Pulmonary artery endothelial cell (primary cell): ENCODE data around the gene UIMC1. TPM values are rescaled to one million over a fixed set of nuclear protein-coding genes. Genes with fewer than 3 reads are reported as not detected.

Source experiments
- DNase-seq: peaks from one replicate; pipeline ENCODE4 v3.0.0-alpha.2; 2011; ENCODE audit warnings: low read depth, low spot score
- total RNA-seq: library from RNA; depleted of rRNA; stranded (reverse); fragments of >200 nt; gene quantifications from 2 replicates; pipeline ENCODE4 v1.2.3, GENCODE V29; 2014

Gene UIMC1
- total RNA-seq, 1 donor from 2014 or later: 41.6 TPM

DNA sequence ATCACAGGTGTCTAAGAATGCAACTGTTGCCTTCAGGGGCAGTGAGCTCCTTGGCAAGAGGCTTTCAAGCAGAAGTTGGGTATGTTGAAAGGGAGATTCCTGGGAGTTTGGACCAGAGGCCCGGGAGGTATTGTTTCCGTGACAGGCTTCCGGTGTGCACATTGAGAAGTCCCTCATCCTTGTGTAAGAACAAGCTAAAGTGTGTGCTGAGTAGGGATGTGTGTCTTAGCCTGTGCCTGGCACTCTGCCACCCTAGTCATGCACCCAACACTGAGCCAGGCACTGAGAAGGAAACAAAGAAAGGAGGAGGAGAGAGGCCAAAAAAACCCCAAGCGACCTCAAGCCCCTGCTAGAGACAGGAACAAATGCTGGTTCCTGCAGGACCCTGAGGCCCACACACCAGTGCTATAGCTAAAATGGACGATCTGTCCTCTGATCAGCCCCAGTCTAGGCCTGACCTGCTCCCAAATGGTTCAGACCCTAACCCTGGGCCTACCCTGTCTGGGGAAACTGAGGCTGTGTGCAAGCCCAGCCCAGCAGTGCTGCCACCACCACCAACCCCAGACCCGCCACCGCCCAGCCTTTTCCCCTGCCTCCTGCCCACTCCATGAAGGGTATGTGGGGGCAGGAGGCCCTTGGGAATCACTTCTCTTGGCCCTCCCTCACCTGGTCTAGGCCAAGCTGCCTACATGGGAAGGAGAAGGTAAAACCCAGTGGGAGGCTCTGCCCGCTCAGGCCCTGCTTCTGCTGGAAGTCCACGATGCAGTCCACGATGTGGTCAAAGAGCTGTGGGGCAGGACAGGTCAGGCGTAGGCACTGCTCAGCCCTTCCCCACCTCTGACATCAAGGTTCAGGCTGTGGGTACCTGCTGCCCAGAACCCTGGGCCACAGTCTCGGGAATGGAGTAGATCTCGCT is 120.0 kb downstream of the UIMC1 start:
- no peak for DNase-seq

DNA sequence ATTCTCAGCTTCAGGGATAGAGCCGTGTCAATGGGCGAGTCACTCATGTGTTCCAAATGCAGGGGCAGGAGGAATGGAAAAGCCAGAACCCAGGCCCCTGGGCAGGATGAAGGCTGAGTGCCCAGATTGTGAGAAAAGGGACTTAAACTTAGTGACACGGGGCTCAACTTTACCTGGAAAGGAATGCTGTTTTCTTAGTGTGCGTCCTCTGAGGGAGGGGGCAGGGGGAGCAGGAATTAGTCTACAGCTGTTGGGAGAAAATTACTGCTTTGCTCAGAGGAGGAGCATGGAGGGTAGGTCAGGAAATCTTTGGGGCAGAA is 122.0 kb downstream of the UIMC1 start:
- DNase-seq: no peak

DNA sequence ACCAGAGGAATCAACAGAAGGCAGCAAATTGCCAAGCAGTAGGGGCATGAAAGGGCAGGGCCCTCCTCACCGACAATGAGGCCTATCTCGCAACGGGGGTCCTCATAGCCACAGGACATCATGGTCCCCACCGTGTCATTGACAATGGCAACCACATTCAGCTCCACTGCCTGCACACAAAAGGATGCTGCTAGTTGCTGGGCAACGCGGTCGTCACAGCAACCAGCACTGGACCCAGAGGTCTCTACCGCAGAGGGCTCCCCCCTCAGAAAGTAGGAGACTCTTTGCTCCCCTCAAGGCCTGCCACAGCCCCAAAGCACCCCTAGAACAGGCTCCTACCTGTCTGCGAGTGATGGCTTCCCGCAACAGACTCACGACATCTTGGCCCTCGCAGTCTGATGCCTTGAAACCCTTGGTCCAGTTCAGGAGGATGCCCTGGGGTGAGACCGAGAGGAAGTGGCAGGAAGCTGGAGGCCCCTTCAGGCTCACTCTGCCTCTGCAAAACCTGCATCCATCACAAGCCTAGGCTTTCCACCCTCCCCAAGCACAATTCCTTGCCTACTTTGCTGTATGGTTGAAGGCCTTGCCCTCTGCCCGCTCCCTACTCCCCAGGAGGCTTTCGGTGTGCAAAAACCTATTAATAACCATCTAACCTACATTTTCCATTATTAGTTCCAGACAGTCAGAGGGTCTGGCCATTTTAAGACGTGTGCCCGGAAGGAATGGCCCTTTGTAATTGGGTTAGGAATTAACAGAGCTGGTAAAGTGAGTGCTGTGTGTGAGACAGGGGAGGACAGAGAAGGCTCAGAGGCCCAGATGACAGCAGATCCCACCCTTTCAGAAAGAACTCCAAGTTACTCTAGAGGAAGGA is 122.6 kb downstream of the UIMC1 start:
- no peak for DNase-seq

DNA sequence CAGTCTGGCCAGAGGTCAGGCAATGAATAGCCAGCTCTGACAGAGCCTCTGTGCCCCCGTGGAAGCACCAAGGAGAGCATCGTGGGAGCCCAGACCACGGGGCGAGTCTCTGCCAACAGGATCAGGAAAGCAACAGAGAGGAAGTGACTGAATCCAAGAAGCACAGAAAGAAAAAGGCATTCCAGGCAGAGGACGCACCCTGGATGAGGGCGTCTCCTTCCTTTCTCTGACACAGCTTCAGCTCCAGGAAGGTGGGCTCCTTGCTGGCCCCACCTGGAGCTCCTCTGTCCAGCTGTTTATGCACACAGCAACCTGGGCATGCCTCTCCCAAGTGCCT is 124.0 kb downstream of the UIMC1 start:
- DNase-seq: no peak

DNA sequence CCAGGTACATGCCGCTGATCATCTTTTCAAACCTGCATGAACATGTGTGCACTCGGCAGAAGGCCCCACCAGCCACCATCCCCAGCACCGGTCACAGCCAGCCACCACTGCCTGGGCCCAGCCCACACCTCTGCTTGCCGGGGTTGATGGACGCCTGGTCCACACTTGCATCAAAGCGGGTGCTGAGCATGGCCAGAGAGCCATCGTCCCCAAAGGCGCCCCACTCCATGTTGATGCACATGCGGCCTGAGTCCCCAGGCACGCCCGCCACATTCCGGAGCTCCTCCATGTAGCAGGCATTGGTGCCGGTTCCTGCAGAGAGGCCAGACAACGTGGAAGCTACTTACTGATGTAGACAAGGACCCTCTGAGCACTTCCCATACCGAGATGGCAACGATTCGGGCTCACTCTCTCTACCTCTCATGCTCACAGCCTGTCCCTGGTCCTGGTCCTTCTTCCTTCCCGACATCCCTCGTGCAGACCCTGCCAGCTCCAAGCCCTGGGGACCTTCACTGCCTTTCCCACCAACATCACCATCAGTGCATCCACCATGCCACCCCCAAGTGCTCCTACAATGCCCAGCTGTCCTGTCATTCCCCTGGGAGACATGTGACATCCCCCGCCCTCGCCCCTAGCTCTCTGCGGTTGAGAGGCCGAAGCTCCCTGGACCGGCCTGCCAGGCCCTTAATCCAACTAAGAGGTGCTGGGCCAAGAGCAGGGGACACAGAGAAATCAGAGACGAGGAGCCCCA is 124.6 kb downstream of the UIMC1 start:
- DNase-seq: no peak

DNA sequence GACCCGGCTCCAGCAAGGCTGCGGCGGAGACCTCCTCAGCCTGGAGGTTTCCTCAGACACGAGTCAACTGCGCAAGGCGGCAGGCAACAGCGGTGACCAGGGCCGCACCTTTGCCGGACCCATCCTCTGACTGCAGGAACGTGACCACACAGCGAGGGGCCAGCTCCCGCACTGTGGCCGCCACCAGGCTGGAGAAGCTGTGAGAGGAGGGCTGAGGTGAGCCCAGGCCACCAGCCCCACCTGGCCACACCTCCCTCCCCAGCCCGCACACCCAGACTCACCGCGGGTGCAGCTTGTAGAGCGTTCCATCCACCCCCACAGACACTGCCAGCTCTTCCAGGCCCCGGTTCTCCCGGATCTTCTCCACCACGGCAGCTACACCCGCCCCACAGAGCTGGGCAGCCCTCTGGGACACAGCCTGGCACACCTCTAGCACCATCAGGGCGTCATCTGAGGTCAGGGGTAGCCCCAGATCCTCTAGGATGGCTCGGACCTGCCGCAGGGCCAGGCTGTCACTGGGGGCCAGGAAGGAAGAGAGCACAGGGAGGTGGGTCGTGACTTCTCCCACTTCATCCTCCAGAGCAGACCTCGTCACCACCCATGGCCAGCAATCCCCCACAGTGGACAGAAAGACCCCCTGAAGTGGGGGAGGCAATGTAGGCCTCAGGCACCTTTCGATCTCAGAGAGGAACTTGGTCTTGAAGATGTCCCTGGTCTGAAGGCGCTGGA is 125.4 kb downstream of the UIMC1 start:
- no peak for DNase-seq

DNA sequence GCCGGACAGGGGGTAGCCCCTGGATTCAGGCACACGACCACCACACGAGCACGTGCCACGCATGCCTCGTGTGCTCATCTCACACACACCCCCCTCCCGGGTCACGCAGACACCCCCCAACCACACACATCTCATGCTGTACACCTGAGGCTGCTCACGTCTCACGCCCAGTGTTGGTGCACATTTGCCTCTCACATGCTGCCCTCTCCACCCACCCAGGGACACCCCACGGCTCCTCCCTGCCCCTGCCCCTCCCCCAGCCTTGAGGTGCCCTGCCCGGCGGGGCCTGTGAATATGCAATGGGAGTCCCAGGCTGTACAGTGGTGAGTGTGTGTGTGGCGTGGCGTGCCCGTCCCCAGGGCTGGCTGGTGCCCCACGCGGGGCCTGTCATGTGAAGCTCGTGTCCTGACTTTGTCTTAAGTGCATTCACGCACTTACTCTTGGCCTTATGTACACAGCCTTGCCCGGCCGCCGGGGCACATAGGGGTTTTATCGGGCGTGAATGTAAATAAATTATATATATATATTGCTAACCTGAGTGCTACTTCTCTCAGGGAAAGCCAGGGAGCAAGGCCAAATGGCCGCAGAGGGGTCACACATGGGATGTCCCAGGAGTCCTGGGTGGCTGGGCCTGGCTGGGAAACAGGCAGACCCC is 126.1 kb downstream of the UIMC1 start:
- no peak for DNase-seq

DNA sequence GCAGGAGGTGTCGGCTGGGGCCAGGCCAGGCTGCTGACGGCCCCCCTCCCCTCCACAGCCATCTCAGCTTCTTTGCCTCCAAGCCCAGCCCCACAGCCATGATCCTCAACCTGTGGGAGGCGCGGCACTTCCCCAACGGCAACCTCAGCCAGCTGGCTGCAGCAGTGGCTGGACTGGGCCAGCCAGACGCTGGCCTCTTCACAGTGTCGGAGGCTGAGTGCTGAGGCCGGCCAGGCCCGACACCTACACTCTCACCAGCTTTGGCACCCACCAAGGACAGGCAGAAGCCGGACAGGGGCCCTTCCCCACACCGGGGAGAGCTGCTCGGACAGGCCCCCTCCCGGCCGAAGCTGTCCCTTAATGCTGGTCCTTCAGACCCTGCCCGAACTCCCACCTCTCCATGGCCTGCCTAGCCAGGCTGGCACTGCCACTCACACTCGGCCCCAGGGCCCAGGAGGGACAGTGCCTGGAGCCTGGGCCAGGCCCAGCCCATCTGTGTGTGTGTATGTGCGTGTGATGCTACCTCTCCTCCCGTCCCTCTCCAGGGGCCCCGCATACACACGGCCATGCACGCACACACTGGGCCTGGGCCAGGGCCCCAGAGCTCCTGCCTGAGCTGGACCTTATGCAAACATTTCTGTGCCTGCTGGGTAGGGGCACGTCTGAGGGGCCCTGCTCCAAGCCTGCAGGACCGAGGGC is 126.8 kb downstream of the UIMC1 start:
- DNase-seq: no peak

DNA sequence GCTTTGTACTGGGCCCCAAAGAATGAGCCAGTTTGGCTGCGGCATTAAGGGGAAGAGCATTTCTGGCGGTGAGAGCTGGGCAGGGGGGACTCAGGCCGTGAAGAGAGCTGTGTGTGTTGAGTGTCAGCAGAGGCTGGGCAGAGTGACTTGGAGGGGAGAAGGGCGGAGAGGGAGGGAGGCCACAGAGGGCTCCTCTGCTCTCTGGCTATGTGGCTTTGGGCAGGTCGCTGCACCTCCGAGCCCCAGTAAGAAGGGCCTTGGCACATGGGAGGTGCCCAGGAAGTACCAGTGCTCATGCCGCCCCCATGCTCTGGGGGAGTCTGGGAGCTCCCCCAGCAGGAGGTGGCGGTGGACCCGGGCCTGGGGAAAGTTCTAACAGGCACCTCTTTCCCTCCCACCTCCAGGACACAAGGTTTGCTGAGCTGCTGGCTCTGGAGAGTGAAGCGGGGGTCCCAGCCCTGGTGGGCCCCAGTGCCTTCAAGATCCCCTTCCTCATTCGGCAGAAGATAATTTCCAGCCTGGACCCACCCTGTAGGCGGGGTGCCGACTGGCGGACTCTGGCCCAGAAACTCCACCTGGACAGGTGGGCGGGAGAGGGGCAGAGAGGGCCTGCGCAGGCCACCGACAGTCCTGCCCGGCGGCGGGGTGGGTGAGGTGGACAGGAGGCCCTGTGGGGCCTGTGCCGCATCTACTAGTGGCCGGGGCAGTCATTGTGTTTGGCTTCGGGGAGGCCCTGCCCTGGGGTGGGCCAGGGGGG is 127.5 kb downstream of the UIMC1 start:
- DNase-seq: no peak

DNA sequence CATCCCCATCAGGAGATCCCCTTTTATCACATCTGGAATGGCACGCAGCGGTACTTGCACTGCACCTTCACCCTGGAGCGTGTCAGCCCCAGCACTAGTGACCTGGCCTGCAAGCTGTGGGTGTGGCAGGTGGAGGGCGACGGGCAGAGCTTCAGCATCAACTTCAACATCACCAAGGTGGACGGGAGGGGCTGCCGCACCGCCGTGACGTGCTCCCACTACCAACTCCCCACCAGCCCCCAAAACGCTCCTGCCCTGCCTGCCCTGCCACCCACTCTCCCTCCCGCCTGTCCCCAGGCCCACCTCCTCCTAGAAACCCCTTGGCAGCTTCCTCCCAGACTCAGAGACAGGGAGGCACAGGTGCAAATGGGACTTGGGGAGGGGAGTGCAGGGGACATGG is 128.1 kb downstream of the UIMC1 start:
- DNase-seq: no peak

DNA sequence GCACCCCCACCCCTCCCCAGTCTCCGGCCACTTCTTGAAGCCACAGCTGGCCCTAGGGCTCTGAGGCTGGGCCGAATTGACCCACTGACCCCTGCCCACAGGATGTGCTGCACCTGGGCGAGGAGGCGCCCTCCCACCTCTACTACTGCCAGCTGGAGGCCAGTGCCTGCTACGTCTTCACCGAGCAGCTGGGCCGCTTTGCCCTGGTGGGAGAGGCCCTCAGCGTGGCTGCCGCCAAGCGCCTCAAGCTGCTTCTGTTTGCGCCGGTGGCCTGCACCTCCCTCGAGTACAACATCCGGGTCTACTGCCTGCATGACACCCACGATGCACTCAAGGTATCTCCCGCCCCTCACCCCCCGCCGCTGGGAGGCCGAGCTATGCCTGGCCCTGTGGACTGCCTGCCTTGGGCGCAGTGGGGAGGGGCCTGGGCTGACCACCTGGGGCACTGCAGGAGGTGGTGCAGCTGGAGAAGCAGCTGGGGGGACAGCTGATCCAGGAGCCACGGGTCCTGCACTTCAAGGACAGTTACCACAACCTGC is 128.7 kb downstream of the UIMC1 start:
- no peak for DNase-seq

DNA sequence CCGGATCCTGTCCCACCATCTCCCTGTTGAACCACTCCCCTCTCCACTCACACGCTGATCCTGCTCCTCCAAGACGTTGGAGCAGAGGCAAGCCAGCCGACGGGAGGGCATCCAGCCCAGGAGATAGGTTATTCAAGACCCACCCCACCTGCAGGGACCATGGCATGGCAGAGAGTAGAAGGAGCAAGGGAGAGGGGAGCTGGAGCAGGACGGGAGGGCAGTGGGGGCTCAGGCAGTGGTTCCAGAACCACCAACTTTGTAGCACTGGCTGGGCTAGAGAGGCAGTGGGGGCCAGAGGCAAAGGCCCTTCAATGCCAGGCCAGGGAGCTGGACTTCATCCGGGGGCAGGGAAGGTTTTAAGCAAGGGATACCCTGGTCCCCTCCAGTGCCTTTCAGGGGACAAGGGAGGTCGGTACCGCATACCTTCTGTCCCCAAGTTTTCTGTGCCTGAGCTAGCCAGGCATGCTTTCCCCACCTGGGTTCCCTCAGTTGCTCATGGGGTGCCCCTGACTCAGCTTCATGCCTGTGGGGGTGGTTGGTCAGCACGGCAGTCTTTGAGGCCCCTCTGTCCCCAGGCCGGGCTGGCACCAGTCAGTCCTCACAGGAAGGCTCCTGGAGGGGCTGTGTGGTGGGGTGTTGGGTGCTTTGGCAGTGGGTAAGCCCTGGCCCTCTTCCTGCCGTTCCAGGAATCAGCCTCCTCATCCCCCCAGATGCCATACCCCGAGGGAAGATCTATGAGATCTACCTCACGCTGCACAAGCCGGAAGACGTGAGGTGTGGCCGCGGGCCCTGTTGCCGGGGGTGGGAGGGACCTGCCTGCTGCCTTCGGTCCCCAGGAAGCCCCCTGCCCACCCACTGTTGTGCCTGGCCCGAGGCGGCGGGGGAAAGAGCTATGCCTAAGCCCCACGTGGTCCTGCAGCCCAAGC is 129.8 kb downstream of the UIMC1 start:
- DNase-seq: no peak

DNA sequence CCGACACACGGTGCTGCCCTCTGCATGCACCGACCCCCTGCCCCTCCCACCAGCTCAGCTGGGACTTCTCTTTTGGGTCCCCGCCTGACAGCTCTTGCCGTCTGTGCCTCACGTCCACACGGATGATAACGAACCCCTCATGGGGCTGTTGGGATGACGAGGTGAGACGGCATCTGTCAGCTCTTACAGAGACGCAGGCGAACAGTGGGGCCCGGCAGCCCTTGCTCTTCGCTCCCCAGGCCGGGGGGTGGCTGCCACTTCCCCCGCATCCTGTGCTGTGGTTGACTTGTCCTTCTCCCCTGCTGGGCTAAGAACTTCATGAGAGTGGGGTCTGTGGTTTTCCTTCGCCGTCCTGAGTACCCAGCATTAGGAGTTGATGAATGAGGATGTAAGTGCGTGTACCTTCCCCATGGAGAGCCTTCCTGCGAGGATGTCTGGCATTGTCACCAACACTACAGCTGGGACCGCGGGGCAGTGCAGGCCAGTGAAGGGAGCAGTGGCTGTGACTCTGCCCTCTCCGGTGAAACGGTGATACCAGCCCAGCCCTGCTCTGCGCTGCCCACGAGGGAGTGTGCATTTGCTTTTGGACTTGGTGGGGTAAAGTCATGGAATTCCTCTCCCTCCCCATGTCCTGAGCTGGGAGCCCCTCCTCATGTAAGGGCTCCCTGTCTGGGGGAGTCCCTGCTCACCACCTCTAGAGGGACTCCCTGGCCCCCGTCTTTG is 130.6 kb downstream of the UIMC1 start:
- DNase-seq: no peak

DNA sequence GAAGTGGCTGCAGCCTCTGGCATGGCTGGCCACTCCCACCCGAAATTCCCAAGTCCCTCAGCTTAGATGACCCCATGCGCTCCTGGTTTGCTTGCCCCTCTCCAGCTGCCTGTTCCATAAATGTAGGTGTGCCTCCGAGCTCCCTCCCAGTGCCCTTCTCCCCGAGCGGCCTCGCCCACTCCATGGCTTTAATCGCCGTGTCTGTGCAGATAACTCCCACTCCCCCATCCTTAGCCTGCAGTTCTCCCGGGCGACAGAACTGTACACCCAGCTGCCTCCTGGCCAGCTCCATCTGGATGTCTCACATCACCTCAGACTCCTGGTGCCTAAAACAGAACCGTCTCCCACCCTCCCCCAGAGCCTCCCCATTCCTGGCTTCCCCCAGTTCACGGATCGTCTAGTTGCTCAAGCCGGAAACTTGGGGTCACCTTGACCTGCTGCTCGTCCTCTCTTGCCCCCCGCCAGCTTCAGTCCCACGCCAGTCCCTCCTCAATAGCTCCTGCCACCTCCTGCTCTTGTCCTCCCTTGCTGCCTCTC is 131.5 kb downstream of the UIMC1 start:
- DNase-seq: no peak

DNA sequence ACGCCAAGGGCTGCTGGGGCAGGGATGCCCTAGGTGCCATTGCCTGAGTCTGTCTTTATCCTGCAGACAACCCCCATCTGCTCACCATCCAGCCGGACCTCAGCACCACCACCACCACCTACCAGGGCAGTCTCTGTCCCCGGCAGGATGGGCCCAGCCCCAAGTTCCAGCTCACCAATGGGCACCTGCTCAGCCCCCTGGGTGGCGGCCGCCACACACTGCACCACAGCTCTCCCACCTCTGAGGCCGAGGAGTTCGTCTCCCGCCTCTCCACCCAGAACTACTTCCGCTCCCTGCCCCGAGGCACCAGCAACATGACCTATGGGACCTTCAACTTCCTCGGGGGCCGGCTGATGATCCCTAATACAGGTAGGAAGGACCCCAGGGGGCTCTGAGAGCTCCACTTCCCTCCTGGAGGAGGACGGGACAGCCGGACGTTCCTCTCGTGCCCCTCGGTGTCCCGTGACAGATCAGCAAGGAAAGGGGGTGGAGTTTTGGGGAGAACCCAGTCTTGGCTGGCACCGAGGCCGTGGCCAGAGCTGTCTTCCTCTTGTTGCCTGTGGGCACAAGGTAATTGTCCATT is 132.3 kb downstream of the UIMC1 start:
- DNase-seq: no peak

DNA sequence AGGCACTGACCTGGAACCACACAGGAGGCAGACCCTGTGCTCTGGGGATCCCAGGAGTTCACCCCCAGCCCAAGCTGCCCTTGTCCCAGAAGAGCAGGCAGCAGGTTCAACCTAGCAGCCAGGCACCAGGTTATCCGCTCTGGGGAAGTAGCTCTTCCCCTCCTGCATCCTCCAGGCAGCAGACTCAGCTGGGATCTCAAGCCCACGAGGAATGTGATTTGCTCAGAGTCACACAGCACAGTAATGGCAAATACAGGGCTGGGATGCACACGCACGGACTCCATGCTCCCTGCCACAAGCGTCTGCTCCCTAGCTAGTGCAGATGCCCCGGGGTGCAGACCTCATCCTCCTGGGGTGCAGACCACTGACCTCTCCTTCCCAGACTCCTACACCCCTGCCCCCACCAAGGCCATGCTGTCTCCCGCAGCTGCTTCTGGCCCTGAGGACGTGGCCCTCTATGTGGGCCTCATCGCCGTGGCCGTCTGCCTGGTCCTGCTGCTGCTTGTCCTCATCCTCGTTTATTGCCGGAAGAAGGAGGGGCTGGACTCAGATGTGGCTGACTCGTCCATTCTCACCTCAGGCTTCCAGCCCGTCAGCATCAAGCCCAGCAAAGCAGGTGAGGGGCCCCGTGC is 132.9 kb downstream of the UIMC1 start:
- no peak for DNase-seq
